NCI-H345 (cell line): ENCODE results near the gene GNAL.
A peak's percentile ranks its signal among the peaks of the same experiment; 100 is the strongest.

Source experiments
- DNase-seq: peaks from one replicate; lab custom pipeline; 2025; lab: John Stamatoyannopoulos, UW

Gene GNAL

DNA sequence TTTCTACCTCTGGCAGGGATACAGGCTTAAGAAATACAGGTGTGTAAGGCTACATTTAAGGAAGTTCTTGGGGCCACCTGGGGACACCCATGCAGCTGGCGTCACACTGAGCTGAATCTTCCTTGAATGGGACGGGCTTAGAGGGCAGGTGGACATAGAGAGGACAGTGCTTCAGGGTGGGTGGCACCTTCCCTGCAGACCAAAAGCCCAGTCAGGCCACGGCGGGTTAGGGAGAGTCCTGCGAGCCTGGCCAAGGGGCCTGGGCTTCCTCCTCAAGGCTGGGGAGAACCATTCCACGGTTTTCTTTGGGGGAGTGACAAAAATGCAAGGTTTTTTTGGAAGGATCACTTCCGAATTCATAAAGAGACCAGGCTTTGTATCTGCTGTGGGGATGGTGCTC lies 73.4 kb downstream of the GNAL start:
- no peak for DNase-seq

DNA sequence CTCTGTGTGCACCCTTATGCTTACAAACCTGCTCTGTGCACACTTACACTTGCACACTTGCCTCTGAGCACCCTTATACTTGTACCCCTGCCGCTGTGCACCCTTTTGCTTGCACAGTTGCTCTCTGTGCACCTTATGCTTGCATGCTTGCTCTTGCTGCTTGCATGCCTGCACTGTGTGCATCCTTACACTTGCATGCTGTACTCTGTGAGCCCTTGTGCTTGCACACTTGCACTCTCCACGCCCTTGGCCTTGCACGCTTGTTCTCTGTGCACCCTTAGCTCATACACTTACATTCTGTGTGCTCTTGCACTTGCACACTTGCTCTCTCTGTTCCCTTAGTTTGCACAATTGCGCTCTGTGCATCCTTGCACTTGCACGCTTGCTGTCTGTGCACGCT lies 78.3 kb downstream of the GNAL start:
- no peak for DNase-seq

DNA sequence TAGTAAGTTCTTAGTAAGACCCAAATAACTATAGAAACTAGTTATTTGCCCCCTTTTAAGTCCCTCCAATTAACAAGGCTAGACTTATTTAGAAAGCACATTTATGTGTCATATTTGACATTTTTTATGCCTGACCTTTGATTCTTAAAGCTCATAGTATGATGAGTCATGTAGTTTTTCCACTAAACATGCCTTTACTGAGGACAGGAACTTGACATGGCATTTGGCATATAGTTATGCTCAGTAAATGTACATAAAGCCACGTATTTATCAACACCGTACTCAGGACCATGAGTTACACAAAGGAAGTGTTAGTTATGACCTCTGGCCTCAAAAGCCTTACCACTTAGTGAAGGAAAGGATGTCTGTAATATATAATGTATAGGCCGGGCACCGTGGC lies 78.9 kb downstream of the GNAL start:
- DNase-seq: no peak

DNA sequence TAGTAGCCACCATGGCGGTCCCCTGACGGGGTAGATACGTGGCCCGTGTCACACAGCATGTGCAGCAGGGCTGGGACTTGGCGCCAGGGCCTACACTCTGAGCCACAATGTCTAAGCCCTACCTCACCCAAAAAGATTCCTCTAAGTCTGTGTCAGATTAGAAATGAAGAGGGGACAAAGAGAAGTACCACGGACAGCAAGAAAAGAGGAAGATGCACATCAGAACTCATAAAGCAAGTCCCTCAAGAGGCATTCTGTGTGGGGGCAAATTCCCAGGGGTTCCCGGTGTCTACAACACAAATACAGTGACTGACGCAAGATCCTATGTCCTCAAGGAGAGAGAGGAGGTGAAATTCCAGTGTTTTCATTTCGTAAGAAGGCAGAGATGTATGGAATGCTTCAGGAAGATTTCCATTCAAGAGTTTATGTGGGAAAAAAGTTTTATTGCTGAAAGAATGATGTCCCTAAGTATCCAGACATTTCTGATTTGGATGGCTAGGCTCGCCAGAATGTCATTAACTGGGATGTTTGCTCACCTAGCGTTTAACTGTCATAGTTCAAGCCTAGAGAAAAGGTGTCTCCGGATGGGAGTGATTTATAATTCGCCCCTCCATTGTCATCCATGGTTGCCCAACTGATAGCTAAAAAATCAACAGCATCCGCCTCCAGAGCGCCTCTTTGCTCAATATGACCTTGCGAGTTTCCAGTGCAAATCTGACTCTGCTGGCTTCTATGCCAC lies 86.5 kb downstream of the GNAL start:
- no peak for DNase-seq

DNA sequence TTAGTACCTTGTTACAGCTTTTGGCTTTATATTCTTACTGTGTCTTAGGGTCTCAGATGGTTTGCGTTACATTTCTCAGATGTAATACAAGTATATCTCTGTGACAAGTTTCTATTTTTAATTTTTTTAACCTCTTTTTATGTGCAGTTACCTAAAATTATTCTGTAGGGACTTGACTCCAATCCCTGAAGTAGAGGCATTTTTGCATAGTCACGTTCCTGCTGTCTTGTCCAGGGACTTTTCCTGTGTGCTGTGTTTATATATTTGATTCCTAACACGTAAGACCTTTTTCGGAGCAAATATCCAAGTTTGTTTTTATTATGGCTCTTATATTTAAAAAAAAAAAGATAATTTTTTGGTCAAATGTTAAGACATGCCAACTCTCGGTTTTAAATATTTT lies 91.0 kb downstream of the GNAL start:
- DNase-seq: no peak

DNA sequence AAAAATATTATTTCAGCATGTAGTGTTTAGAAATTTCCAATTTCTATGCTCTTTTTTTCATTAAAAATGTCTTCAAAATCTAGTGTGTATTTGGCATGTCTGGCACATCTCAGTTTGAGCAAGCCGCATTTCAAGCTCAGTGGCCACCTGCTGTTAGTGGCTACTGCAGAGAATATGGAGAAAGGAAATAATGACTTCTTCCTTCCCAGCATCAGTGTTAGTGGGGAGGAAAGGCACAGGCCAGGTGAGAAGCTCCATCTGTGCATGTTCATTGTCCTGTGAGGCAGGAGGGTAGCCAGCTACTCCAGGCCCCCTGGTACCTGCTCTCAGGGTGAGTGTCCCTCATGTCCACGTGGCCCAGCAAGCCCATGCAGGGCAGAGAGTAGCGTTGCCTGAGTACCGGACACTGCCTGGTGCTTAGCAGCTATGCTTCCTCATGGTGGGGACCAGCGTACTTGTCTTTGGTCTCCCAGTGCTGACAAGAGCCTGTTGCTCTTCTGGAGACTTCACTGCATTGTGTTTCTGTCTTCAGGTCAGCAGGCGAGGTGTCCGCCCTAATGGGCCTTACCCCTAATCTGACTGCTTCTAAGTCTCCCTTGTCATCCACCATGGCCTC lies 94.8 kb downstream of the GNAL start:
- DNase-seq: no peak

DNA sequence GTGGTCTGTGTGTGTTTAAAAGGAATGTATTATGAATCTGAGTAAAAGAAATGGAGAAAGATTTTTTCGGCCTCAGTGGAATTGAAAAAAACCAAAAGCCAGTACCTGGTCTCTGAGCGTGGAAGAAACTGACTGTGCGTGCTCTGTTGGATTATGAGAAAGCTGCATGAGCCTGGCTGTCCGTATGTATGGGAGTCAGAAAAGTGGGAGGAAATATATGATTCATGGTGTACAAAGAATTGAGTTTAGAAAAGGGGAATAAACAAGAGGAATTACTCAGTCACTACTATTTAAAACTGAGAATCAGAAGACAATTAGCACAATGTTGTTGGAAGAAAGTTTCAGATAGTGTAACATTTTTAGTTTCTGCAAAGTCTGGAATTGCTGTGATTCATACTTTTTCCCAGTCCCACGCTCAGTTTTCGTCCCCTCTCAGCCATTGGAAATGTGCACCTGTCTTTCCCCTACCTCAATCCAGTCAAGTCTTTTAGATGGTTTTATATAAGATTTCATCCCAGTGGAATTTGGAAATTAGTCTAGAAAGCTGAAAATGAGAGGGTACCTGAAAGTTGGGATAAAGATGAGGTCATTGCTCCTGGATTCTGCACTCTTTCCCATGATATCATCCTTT lies 95.7 kb downstream of the GNAL start:
- no peak for DNase-seq

DNA sequence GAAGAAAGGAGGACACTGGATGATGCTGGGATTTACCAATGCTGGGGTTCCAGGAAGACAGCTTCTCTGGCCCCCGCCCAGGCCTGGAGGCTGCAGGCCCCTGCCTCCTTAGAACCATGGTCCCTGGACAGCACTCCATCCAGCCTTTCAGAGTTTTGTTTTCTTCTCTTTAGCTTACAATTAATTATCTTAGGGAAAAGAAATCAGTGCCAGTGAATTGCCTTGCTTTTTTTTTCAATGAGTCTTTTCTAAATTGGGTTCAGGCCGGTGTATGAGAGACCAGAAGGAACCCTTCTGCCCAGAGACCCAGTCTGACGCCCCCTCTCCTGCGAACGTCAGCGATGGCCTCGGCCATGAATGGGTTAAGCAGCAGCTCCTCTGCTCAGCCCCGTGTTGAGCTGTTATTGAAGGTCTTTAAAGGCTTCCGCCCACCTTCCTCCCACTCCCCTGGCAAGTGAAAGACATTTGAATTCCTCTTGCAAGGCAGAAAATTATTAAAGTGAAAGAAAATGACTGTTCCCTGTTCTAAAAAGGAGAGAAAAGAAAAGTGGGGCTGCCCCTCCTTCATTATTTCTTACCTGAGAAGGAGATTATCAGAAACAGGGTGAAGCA lies 96.5 kb downstream of the GNAL start:
- no peak for DNase-seq

DNA sequence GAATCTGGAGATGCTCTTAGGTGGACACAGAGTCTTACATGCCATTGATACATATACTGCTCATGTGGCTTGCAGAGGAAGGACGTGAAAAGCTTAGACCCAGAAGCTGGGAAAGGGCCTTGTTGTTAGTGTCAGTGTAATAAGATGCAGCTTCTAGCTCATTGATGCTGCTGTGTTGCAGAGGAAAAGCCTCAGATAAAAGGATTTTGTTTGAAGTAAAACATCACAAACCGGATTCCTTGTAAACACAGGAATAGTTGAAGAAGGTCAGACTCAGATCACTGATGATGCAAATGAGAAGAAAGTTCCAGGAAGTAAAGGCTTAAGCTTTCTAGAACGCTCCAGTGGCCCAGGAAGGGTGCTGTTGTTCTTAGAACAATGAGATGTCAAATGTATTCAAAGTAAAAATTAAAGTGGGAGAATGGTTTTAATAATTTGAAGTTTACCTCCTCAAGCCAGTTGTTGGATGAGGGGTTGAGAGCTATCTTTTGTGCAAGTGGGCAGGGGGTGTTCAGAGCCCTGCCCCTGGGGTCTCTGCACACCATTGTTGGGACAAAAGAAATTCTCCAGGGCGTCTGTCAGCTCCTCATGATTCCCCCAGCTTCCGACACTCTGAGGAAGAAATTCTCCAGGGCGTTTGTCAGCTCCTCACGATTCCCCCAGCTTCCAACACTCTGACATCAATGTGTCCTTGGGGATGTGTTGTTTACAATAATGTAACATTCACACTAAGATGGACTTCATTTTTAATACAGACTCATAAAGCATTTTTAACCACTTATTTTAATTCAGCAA lies 100.8 kb downstream of the GNAL start:
- DNase-seq: no peak

DNA sequence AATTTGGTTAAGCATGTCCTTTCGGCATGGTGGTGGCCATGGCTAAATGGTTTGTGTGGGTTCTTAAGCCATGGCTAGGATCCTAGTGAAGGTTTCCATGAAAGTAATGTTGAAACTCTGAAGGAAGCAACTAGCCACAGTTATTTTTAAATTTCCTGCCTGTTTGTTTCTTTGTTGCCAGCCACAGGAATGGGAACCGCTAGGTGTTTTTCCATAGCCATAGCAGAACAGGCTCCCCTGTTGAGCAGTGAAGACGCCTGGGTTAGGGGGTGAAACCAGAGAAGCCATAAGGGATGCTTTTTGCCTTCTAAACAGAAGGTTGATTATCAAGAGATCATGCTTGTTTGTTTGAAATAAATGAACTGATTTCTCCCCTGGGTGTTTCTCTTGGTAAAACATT lies 102.1 kb downstream of the GNAL start:
- no peak for DNase-seq

DNA sequence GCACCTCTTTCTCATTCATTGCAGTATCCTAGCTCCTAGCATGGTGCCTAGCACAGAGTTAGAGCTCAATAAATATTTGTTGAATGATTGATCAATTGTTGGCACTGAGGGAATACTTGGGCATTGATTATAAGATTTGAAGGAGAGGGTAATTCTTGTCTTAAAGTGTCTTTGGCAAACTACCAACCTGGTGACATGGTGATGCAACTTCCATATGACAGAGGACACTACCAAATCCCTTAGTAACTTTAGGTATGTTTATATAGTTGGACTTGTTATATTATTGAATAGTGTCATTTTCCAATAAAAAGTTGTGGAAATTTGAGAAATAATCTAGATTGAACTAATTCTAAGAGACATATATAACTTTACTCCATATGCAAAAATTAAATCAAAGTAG lies 103.6 kb downstream of the GNAL start:
- DNase-seq: no peak

DNA sequence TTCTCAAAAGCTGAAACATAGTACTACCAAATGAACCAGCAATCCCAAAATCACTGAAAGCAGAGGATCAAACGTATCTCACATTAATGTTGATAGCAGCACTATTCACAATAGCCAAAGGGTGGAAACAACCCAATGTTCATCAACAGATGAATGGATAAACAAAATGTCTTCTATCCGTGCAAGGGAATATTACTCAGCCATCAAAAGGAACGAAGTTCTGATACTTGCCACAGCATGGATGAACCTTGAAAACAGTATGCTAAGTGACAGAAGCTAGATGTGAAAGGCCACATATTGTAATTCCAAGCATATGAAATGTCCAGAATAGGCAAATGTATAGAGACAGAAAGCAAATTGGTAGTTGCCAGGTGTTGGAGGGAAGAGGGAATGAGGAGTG lies 105.1 kb downstream of the GNAL start:
- DNase-seq: no peak

DNA sequence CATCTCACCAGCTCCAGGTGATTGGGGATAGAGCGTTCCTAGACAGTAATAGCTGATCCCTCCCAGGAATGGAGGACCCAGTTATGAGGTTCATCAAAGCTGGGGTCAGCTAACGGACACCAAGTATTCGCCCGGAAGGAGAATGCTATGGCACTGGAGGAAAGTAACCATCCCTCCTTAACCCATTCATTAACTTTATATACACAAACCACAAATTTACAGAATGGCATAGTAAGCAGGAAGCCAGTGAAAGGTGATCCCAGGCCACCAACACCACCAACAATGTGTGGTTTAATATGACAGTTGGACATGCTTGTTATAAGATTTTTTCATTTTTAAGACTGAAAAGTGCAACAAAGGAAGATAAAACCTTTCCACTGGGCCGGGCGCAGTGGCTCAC lies 106.9 kb downstream of the GNAL start:
- no peak for DNase-seq

DNA sequence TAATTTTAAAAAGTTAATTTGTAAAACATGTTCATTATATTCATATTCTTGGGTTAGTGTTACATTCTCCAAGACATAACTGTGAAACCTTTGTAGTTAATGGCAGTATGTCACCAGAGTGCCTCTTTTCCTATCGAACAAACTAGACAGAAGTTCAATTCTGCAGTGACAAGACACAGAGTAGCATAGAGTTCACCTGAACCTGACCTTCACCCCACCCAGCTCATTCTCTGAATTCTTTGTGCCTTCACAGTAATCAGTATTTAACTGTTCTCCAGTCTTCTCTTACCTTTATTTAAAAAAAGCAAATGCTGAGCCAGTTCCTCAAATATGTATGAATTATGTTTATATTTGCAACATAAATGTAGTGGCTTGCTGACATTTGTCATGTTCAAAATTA lies 109.2 kb downstream of the GNAL start:
- no peak for DNase-seq

DNA sequence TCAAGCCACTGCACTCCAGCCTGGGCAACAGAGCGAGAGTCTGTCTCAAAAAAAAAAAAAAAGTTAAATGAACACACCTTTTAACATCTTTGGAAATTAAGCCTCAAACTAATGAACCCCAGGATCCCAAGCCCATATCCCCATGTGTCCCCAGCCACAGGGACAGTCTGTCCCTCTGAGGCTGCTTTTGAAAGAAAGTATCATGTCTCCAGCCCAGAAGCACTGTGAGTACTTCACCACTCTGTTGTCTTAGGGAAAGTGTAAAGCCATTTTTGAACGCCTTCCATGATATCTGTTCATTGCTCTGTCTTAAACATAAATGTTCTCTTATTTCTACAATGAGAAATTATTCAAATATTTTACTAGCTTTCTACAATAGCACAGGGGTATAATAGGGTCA lies 110.0 kb downstream of the GNAL start:
- no peak for DNase-seq

DNA sequence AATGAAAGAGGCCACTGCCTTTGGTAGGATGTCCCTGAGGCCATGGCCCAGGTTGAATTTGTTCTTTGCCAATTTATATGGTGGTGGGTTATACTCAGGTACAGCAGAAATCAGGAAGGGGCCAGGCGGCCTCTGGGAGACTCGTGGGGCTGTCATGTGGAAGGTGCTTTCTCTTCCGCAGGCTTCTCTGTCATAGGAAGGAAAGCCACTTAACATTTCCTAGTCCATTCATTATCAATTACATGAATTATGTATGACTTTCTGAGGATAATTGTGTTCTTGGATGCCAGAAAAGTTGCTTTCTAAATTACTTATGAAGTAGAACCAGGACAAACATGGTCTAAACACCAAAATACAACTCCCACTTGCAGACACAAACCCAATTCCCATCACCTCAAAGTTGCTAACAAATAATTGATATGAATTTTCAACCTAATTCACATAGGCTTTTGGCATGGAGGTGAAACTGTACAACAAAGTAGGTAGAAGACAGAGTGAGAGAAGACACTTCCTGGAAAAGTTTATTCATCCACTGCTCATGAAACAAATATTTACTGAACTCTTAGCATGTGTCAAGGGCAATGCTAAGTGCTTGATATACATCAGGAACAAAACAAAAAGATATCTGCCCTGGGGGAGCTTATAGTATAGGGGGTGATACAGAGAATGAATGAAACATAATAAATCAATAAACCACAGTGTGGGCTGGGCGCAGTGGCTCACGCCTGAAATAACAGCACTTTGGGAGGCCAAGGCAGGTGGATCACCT lies 111.7 kb downstream of the GNAL start:
- DNase-seq: peak; percentile 29

DNA sequence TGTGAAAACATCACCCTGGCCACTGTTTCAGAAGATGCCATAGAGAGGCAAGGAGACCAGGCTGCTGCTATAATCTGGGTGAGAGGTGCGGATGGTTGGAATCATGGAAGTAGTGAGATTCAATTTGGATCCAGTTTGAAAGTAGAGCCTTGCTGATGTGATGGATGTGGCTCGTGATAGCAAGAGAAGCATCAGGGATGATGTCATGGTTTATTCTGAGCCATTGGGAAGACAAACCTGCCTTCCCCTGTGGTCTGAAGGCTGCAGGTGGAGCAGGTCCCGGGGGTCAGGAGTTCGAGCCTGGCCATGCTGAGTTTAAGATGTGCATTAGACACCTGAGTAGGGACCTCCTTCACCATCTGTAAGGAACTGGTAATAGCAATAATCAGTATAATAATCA lies 112.5 kb downstream of the GNAL start:
- no peak for DNase-seq

DNA sequence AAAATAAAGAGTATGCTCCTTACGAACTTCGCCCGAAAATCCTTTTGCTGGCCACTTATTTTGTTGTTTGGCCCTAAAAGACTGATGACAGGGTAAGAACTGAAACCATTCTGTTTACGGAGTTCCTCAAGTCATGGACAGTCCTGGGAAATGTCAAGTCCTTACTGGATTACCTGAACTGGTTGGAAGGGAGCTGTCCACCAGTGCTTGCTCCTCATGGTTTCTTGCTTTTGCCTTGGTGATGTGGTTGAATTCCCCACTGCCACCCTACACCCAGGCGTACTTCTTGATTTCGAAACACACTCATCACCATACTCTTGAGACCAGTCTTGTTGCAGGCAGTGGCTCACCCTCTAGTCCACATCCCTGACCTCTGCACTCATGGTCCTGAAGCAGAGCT lies 113.1 kb downstream of the GNAL start:
- DNase-seq: no peak

DNA sequence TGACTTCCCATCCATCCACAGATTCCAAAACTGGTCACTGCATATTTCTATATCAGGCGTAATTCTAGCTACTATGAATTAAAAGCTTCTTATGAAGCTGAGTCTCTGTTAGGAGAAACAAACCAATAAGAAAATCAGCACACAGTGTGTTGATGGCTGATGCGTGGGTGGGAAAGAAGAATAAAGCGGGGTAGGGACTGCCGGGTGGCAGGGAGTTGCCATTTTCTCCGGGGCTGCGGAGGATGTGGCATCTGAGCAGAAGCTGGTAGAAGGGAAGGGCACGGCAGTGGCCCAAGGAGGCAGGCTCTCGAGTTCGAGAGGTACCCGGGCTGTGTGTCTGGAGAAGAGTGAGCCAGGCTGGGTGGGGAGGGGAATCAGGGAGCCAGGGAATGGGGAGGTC lies 113.5 kb downstream of the GNAL start:
- DNase-seq: no peak

DNA sequence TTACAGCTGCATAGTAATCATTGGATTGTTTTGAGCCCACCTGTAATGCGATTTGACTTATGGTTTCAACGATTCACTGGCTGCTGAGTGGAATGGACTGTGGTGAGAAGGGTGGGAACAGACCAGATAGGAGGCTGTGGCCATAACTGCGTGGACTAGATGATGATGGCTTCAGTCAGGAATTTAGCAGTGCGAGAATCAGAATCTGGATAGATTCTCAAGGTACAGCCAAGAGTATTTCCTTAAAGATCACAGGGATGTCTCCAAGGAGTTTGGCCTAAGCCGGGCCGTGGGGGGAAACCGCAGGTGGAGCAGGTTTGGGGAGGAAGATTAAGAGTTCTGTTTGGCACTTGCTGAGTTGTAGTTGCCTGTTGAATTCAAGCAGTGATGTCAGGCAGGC lies 118.2 kb downstream of the GNAL start:
- DNase-seq: no peak

DNA sequence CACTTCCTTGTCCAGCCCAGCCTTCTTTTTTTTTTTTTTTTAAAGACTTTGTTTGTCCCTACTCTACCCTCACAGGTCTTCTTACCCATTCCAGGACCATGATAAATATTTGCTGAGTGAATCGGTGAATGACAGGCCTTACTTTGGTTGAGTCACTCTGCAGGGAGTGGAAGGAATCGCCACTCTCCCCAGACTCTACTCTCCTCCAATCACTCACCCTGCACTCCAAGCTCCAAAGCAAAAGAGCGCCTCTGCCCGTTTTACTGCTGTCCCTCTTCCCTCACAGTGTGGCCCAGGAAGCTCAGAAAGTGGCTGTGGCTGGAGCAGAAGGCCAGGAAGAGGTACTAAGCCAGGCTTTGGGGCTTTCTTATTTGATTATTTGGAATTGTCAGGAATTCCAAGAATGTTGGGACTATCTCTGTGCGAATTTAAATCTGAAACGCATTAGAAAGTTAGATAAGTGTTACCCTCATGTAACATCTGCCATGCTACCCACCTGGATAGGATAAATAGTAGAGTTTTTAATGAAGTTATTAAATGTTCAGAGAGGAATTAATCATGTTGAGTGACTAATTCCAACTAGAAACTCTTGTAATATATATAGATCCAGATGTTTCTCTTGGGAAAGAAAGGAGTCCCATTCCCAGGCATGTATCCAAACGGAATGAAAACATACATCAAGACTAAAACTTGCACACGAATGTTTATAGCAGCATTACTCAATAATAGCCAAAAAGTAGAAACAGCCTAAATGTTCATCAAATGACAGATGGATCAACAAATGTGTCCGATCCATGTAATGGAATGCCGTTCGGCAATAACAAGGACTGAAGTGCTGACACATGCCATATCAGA lies 119.2 kb downstream of the GNAL start:
- no peak for DNase-seq
